Stimulated activated effector memory CD8-positive, alpha-beta T cell treated with anti-CD3 and anti-CD28 coated beads, Interleukin-12 subunit alpha, Interleukin-12 subunit beta, amount 100 ng/mL, for 72 hours (primary cell): ENCODE data around the gene MAP3K5.

Experiments used
- ATAC-seq: fragments of 150-1000 bp; cut with Tn5 transposase; 2 replicates; pipeline ENCODE4 v1.10.0; 2021
- DNase-seq, 2 donors: peaks; one replicate each; pipeline ENCODE4 v3.0.0; 2021 to 2022; ENCODE audit warnings: low spot score in 2 of 2
- H3K27ac Mint-ChIP-seq: one replicate; pipeline ENCODE4 v1.8.0; 2022; ENCODE audit warnings: mild to moderate bottlenecking, mixed read lengths
- H3K36me3 Mint-ChIP-seq: one replicate; pipeline ENCODE4 v1.8.0; 2022; ENCODE audit warnings: mild to moderate bottlenecking, mixed read lengths
- H3K4me1 Mint-ChIP-seq: one replicate; pipeline ENCODE4 v1.8.0; 2022; ENCODE audit warnings: mixed read lengths
- H3K4me3 Mint-ChIP-seq: one replicate; pipeline ENCODE4 v1.8.0; 2022; ENCODE audit warnings: mild to moderate bottlenecking, mixed read lengths
- H3K9me3 Mint-ChIP-seq: one replicate; pipeline ENCODE4 v1.8.0; 2022; ENCODE audit warnings: mixed read lengths

Gene MAP3K5

DNA sequence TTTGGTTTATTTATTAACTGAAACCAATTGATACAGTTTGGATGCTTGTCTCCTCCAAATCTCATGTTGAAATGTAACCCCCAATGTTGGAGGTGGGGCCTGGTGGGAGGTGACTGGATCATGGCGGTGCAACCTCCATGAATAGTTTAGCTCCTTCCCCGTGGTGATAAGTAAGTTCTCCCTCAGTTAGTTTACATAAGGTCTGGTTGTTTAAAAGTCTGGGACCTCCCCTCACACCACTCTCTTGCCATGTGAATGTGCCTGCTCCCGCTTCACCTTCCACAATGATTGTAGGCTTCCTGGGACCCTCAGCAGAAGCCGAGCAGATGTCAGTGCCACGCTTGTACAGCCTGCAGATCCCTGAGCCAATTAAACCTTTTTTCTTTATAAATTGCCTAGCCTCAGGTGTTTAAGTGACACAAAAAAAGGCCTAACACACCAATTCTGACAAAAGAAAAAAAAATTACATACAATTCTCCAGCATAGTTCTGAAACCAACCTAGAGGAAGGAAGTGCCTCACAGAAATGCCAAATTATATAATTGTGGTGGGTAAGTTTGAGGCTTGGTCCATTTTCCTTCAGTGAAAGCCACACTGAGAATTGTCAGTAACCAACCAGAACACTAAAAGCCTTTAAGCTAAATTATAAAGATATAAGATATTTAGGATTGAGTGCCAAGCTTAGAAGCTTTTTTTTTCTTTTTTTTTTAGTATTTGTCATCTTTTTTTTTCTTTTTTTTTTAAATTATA lies 257.1 kb downstream of the MAP3K5 start:
- DNase-seq = no peak
- Mint-ChIP-seq H3K36me3 (no peaks in the 10 kb centered on the region), H3K4me1 (no peaks in the 10 kb centered on the region), H3K4me3 (no peak overlapping the region), H3K27ac (no peak overlapping the region), H3K9me3 (no peaks in the 10 kb centered on the region)
- ATAC-seq = no peak

DNA sequence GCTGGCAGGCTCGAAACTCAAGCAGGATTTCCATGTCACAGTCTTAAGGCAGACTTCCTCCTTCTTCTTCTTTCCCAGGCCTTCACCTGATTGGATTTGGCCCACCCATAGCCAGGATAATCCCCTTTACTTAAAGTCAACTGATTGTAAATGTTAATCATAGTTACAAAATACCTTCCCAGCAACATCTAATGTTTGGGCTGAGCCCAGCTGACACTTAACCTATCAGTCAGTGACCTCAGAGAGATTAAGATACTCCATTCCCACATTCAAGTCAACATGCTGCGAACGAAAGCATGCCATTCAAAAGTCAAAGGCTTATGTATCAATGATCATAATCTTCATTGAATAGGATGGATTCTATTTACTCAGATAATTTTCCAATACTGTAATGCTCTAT lies 258.0 kb downstream of the MAP3K5 start:
- Mint-ChIP-seq H3K27ac (no peak overlapping the region), H3K4me3 (no peak overlapping the region), H3K9me3 (no peaks in the 10 kb centered on the region), H3K4me1 (no peaks in the 10 kb centered on the region), H3K36me3 (no peaks in the 10 kb centered on the region)
- ATAC-seq (no peak), DNase-seq (no peak)

DNA sequence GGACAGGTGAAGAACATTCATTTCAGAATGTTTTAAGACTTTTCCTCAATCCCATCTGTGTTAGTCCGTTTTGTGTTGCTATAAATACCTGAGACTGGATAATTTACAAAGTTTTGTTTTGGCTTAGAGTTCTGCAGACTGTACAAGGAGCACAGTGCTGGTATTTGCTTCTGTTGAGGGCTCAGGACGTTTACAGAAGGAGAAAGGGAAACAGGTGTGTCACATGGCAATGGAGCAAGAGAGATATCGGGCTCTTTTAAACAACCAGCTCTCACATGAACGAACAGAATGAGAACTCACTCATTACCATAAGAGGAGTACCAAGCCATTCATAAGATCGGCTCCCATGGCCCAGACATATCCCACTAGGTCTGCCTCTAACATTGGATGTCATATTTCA lies 258.8 kb downstream of the MAP3K5 start:
- Mint-ChIP-seq H3K27ac (no peak overlapping the region), H3K9me3 (no peaks in the 10 kb centered on the region), H3K4me3 (no peak overlapping the region), H3K4me1 (no peaks in the 10 kb centered on the region), H3K36me3 (no peaks in the 10 kb centered on the region)
- ATAC-seq (no peak), DNase-seq (no peak)

DNA sequence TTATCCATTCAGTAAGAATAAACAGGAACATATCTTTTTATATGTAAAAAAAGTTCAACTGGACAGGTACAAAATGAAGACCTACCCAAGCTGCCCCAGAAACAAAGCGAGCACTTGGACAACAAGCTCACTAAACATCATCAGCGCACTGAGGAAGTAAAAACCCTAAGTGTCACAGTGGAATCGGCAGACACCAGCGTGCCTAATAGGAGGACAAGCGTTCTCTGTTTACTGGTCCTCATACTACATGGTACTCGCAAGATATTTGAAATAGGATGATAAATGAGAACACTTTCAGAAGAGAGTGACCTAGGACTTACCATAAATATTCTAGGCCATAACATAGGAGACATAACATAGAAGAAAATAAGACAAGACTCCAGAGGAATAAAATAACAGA lies 260.2 kb downstream of the MAP3K5 start:
- Mint-ChIP-seq H3K4me3 (no peak overlapping the region), H3K27ac (no peak overlapping the region), H3K36me3 (no peaks in the 10 kb centered on the region), H3K4me1 (no peaks in the 10 kb centered on the region), H3K9me3 (no peaks in the 10 kb centered on the region)
- no peak for DNase-seq
- ATAC-seq = no peak

- peaks cover 7% of the 10 kb centered on the region for H3K4me1 Mint-ChIP-seq
- DNase-seq = no peak
- no peak overlapping the region for H3K27ac Mint-ChIP-seq
- H3K9me3 Mint-ChIP-seq = no peaks in the 10 kb centered on the region
- no peak for ATAC-seq
- no peak overlapping the region for H3K4me3 Mint-ChIP-seq
- no peaks in the 10 kb centered on the region for H3K36me3 Mint-ChIP-seq
These were observed 262.6 kb downstream of the MAP3K5 start for GRCh38 chr6:136529710-136530109.

DNA sequence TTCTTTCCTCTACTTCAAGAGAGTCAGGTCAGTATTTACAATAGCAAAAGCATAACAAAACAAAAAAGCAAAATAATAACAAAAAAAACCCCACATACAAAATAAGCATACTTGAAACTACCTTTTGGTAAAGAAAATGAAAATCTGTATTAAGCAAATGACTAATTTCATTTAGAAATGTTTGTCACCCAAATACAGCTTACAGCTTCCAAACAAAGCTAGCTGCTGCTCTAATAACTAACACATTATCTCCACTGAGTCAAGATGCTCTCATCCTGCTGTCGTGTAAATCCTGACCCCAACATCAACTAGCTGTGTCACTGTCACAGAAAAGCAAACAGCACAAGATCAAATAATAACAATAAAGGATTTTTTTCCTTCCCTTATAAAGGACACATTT lies 263.8 kb downstream of the MAP3K5 start:
- Mint-ChIP-seq H3K36me3 (no peaks in the 10 kb centered on the region), H3K4me3 (no peak overlapping the region), H3K4me1 (peaks cover 7% of the 10 kb centered on the region), H3K9me3 (no peaks in the 10 kb centered on the region), H3K27ac (no peak overlapping the region)
- DNase-seq (no peak), ATAC-seq (no peak)

- Mint-ChIP-seq H3K4me1 (peaks cover 7% of the 10 kb centered on the region), H3K36me3 (no peaks in the 10 kb centered on the region), H3K4me3 (no peak overlapping the region), H3K27ac (no peak overlapping the region), H3K9me3 (no peaks in the 10 kb centered on the region)
- ATAC-seq (no peak), DNase-seq (no peak)
These were observed 264.4 kb downstream of the MAP3K5 start for GRCh38 chr6:136527831-136528230.

- H3K9me3 Mint-ChIP-seq = no peaks in the 10 kb centered on the region
- no peak for ATAC-seq
- no peaks in the 10 kb centered on the region for H3K36me3 Mint-ChIP-seq
- DNase-seq = no peak
- H3K27ac Mint-ChIP-seq = no peak overlapping the region
- H3K4me1 Mint-ChIP-seq = peaks cover 7% of the 10 kb centered on the region
- H3K4me3 Mint-ChIP-seq = no peak overlapping the region
These were observed 265.3 kb downstream of the MAP3K5 start for GRCh38 chr6:136526937-136527336.

- DNase-seq (no peak), ATAC-seq (peak; percentile 79)
- no peaks in the 10 kb centered on the region for H3K9me3 Mint-ChIP-seq
- H3K27ac Mint-ChIP-seq = no peak overlapping the region
- H3K36me3 Mint-ChIP-seq = no peaks in the 10 kb centered on the region
- H3K4me1 Mint-ChIP-seq = peaks cover 7% of the 10 kb centered on the region
- H3K4me3 Mint-ChIP-seq = no peak overlapping the region
These were observed 265.9 kb downstream of the MAP3K5 start for GRCh38 chr6:136526196-136526930.

GRCh38 chr6:136525586-136526195 lies 266.6 kb downstream of the MAP3K5 start:
- no peak for ATAC-seq
- Mint-ChIP-seq H3K9me3 (no peaks in the 10 kb centered on the region), H3K36me3 (no peaks in the 10 kb centered on the region), H3K27ac (no peak overlapping the region), H3K4me3 (no peak overlapping the region), H3K4me1 (peaks cover 7% of the 10 kb centered on the region)
- no peak for DNase-seq

DNA sequence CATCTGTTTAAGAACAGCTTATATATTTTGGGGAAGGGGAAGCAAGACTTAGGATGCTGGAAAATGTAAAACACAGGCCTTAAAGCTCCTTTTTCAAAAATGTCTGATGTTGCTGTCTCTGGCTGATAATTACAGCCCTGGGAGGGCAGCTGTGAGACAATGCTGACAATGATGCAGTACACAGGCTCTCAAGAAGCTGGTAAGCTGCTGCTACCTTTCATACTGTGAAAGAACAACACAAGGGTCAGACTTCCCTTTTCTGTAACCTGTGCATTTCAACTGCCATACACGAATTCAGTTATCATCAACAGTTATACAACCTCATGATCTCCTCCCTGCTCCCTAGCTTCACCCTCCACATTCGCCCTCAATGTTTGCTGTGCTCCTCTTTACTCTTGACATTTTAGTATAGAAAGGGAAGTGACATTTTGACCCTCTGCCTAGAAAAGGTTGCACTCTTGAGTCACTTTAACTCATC lies 267.3 kb downstream of the MAP3K5 start:
- no peak overlapping the region for H3K27ac Mint-ChIP-seq
- no peak overlapping the region for H3K4me3 Mint-ChIP-seq
- H3K36me3 Mint-ChIP-seq = no peaks in the 10 kb centered on the region
- ATAC-seq = peak; percentile 8
- H3K9me3 Mint-ChIP-seq = no peaks in the 10 kb centered on the region
- peaks cover 7% of the 10 kb centered on the region for H3K4me1 Mint-ChIP-seq
- no peak for DNase-seq

- no peak overlapping the region for H3K27ac Mint-ChIP-seq
- peaks cover 7% of the 10 kb centered on the region for H3K4me1 Mint-ChIP-seq
- H3K36me3 Mint-ChIP-seq = no peaks in the 10 kb centered on the region
- no peak for DNase-seq
- H3K4me3 Mint-ChIP-seq = no peak overlapping the region
- ATAC-seq = no peak
- no peaks in the 10 kb centered on the region for H3K9me3 Mint-ChIP-seq
These were observed 267.8 kb downstream of the MAP3K5 start for GRCh38 chr6:136524339-136524935.

GRCh38 chr6:136523196-136523595 lies 269.1 kb downstream of the MAP3K5 start:
- Mint-ChIP-seq H3K9me3 (no peaks in the 10 kb centered on the region), H3K27ac (no peak overlapping the region), H3K36me3 (no peaks in the 10 kb centered on the region), H3K4me1 (peaks cover 7% of the 10 kb centered on the region), H3K4me3 (no peak overlapping the region)
- no peak for DNase-seq
- no peak for ATAC-seq

DNA sequence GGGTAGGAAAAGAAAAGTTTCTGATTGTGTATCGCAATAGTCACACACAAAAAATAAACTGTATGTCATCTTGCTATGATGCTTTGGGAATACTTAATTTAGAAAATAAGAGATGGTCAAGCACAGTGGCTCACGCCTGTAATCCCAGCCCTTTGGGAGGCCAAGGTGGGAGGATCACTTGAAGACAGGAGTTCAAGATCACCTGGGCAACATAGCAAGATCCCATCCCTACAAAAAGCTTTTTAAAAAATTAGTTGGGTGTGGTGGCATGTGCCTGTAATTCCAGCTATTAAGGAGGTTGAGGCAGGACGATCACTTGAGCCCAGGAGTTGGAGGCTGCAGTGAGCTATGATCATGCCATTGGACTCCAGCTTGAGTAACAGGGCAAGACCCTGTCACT lies 269.6 kb downstream of the MAP3K5 start:
- peaks cover 7% of the 10 kb centered on the region for H3K4me1 Mint-ChIP-seq
- no peak overlapping the region for H3K4me3 Mint-ChIP-seq
- H3K36me3 Mint-ChIP-seq = no peaks in the 10 kb centered on the region
- no peak overlapping the region for H3K27ac Mint-ChIP-seq
- no peak for DNase-seq
- no peak for ATAC-seq
- H3K9me3 Mint-ChIP-seq = no peaks in the 10 kb centered on the region

DNA sequence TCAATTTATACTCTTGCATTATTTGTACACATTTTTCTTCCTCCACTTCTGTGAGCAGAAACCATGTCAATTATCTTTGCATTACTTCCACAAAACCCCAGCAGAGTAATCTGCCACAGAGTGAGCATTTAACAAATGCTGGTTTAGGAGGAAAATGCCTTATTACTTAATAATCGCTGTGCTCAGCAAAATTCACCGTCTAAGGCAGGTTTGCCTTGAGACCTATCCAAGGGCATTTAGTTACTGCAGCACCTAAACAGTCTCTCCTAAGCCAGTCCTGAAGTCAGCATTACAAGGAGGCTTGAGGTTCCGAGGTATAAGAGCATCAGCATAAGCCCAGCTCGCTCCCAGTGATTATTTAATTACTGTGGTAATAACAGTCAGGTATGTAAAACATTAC lies 270.4 kb downstream of the MAP3K5 start:
- no peak overlapping the region for H3K4me3 Mint-ChIP-seq
- no peaks in the 10 kb centered on the region for H3K36me3 Mint-ChIP-seq
- DNase-seq = no peak
- no peak overlapping the region for H3K27ac Mint-ChIP-seq
- peaks cover 7% of the 10 kb centered on the region for H3K4me1 Mint-ChIP-seq
- ATAC-seq = no peak
- H3K9me3 Mint-ChIP-seq = no peaks in the 10 kb centered on the region
